K562 treated with DMSO at 1 percent for 48 hours (cell line): Measurements from ENCODE around the gene WHRN. TPM values are rescaled to one million over a fixed set of nuclear protein-coding genes. Genes with fewer than 3 reads are reported as not detected.

ENCODE experiments used
- total RNA-seq: library from RNA; unstranded; fragments of 300-600 nt; gene quantifications from 2 replicates; pipeline ENCODE4 v1.2.3, GENCODE V29; 2022; ENCODE audit warnings: low replicate concordance; ENCODE audit errors: extremely low read depth

The WHRN gene
- not detected in 2 replicates for total RNA-seq

DNA sequence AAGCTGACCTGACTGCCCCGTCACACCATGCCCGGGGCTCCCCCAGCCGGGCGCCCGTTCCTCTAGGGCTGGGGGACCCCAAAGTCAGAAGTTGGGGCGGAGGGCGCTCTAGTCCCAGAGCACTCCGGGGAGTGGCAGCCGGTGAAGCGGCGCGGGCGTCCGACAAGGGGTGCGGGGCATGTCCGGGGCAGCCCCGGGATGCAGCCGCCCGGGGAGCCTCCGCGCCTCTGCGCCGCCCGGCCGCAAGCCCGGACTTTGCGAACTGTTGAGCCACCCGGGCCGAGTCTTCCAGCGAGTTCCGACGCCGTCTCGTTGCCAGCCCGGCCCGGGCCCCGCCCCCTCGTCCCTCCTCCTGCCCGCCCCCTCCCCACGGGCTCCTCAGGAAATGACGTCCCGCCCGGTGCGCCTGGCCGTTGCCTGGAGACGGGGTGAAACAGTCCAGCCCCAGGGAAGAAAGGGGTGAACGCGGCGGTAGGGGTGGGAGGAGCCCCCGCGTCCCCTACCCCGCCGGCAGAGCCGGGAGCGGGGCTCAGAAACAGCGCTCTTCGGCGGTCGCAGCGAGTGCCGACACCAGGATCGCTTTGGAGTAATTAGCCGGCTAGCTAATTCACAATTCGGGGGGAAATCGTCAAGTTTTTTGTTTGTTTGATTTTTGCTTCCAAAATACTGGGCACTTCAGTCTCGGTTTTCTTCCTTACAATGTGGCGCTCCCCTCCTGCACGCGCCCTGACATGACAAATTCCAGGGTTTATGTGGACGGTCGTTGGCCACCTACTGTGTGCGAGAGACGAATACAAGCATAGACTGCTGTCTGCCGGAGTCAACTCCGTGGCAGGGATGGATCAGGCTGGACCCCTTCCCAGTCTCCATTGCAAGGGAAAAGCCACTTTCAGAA is at the start of gene WHRN:
WHRN (minus strand) TSS at position 287 of the 895 bp plus-strand sequence. CDS start 672 bp downstream, outside the sequence.

DNA sequence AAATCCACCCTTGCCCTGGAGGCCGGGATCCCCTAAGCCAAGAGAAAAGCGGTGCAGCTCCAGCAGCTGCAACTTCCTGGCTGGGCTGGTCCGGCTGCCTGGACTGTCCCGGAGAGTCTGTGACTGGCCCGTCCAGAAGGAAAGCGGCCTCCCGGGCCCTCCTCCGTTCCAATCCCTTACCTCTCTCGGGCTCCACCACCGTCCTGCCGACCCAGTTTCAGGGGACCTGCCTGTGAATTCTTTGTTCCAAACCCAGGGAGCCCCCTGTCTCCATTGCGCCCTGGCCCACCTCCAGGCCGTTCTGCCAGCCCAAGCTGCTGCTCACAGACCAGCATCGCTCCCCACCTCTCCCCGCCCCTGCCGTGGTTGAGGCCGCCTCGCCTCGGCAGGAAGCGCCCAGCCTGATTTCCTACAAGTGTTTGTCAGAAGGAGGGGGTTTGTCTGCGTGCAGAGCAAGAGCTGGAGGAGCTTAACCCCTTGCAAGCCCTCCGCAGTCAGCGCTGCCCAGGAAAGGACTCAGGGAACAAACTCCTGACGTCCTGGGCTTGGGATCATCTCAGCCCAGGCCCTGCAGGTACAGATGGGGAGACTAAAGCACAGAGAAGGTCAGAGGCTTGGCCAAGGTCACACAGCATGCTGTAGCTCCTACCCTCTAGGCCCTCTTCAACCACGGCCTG is 117.5 kb downstream of the WHRN start, which contains the start of gene AKNA:
AKNA (minus strand) TSS at position 303 of the 677 bp plus-strand sequence. CDS start 6,649 bp downstream, outside the sequence.

Other genes starting within 250 kb of the WHRN start
- not detected in 2 replicates for gene ORM1, start 182.4 kb downstream of the WHRN start, total RNA-seq
- not detected in 2 replicates for gene ORM2, start 175.6 kb downstream of the WHRN start, total RNA-seq
- gene AKNA, start 117.5 kb downstream of the WHRN start, total RNA-seq, result not detected in 2 replicates
- gene ATP6V1G1, start 82.3 kb upstream of the WHRN start, total RNA-seq, result not detected in 2 replicates
- not detected in 2 replicates for gene TMEM268, start 105.8 kb upstream of the WHRN start, total RNA-seq
- gene TEX53, start 152.3 kb upstream of the WHRN start, total RNA-seq, result not detected in 2 replicates
- gene TEX48, start 176.7 kb upstream of the WHRN start, total RNA-seq, result not detected in 2 replicates